Large intestine (tissue), 3 donors: ENCODE data around the gene STX7. TPM values are rescaled to one million over a fixed set of nuclear protein-coding genes. Genes with fewer than 3 reads are reported as not detected.

Source experiments
- DNase-seq, 2 donors: peaks; one replicate each; pipeline versions ENCODE4 v3.0.0 to v3.0.0-alpha.2; 2013
- H3K27ac ChIP-seq: one replicate; pipeline ENCODE4 v1.5.1; 2013; ENCODE audit warnings: low read length
- H3K27me3 ChIP-seq: 2 replicates; pipeline ENCODE4 v1.6.1; 2013; ENCODE audit warnings: low read length; ENCODE audit not compliant: control insufficient read depth, insufficient read depth
- H3K36me3 ChIP-seq: 2 replicates; pipeline ENCODE4 v1.6.1; 2013; ENCODE audit warnings: low read length; ENCODE audit not compliant: control insufficient read depth, insufficient read depth
- H3K4me1 ChIP-seq: one replicate; pipeline ENCODE4 v1.6.1; 2013; ENCODE audit warnings: low read length; ENCODE audit not compliant: control insufficient read depth, insufficient read depth
- H3K4me3 ChIP-seq: one replicate; pipeline ENCODE4 v1.5.1; 2013; ENCODE audit warnings: low read length
- H3K9me3 ChIP-seq: one replicate; pipeline ENCODE4 v1.6.1; 2013; ENCODE audit warnings: mild to moderate bottlenecking, low read depth, low read length, moderate library complexity; ENCODE audit not compliant: control insufficient read depth
- WGBS: methylation state at CpG from one replicate; pipeline ENCODE4 v1.1.5; 2013; ENCODE audit warnings: low lambda C conversion rate; ENCODE audit not compliant: insufficient coverage; 5-methylcytosine and 5-hydroxymethylcytosine counted together
- polyA plus RNA-seq: library from polyadenylated mRNA; unstranded; fragments of 120-200 nt; gene quantifications from one replicate; pipeline ENCODE4 v1.2.1, GENCODE V29; 2013

The STX7 gene
- polyA plus RNA-seq, 1 donor, result 78.6 TPM

DNA sequence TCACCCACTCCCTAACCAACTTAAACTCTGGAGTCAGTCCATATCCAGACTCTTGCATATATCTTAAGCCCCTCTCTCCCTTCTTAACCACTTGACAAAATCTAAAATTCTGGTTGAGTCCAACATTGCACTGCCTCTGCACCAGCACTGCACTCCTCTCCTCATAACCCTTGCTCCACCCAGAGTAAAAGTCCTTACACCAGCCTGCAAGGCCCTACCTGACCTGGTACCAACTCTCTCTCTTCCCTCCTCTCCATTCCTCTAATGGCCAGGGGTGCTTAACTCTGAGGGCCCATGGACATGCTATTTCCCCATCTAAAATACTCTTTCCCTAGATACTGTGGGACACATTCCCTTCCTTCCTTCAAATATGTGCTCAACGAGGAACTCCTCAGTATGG lies 21.0 kb downstream of the STX7 start:
- no peak for DNase-seq
- Histone ChIP-seq H3K27ac (no peak overlapping the region), H3K4me3 (no peak overlapping the region), H3K9me3 (no peaks in the 10 kb centered on the region), H3K27me3 (no peaks in the 10 kb centered on the region), H3K4me1 (no peaks in the 10 kb centered on the region), H3K36me3 (peaks cover 21% of the 10 kb centered on the region)
- no CpG with 5 or more reads among the region's 1 CpG for WGBS

DNA sequence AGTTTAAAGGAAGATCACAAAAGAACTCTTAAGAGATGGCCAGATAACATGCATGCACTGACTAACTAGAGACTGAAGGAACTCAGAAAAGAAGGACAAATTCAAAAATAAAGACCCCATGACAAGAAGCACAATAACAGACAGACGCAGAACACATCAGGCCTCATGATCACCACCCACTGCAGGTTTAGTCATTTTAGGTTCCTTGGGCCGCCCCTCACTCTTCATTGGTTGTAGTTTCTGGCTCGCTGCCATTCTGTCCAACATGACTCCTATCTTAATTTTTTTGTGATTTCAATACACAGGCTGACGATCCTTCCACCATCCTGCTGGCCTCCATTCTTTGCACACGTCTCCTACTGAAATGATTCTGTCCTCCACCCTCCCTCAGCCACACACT lies 21.6 kb downstream of the STX7 start:
- Histone ChIP-seq H3K9me3 (peaks cover 4% of the 10 kb centered on the region), H3K36me3 (peaks cover 20% of the 10 kb centered on the region), H3K4me3 (no peak overlapping the region), H3K27me3 (no peaks in the 10 kb centered on the region), H3K27ac (no peak overlapping the region), H3K4me1 (no peaks in the 10 kb centered on the region)
- 100% methylated on average over 1 of the region's 5 CpGs for WGBS
- no peak for DNase-seq

DNA sequence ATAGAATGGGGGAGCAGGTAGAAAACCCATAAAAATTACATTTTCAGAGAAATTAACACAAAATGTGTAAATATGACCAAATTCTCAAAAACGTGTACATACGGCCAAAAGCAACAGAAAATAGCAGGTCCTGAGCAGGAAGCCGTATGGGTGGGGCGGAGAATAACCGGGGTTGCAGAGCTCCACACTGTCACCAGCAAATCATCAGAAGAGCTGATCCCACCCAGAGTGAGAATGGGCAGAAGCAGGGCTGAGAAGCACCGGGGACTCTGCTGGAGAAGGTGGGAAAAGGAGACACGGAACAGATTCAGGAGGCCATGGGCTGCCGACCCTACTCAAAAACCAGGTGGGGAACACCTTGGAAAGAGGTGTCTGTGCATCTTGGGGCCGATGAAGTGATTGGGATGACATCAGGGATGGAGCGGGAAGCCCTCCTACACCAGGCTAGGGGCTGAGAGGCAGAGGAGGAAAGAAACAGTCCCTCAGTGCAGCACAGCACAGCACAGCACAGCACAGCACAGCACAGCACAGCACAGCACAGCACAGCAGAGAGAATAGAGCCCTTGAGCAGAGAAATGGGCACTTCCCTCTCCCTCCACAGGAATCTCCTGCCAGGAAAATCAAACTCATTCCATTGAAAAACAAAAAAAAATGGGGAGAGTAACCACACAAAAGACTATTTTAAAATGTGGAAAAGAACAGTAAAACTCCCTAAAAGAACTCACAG lies 22.3 kb downstream of the STX7 start:
- no peak for DNase-seq
- no CpG with 5 or more reads among the region's 10 CpGs for WGBS
- Histone ChIP-seq H3K27ac (no peak overlapping the region), H3K27me3 (no peaks in the 10 kb centered on the region), H3K4me3 (no peak overlapping the region), H3K9me3 (peaks cover 4% of the 10 kb centered on the region), H3K36me3 (peaks cover 20% of the 10 kb centered on the region), H3K4me1 (no peaks in the 10 kb centered on the region)

DNA sequence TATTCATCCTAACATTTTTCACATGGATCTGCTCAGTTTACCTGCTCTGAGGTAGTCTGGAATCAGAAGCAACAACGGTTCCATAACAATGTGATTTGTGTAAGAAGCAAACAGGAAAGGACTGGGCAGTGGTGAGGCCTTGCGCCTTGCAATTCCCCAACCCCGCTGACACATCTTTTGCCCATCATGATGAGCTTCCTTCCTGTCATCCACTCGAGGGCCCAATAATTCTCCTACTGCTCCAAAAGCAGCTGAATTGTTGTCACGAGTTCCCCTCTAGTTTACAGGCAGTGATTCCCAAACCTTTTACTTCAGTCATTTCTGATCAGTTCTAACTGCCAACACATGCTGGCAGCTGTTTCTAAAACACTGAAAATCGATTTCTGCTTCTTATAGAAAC lies 22.9 kb downstream of the STX7 start:
- peaks cover 4% of the 10 kb centered on the region for H3K9me3 ChIP-seq
- WGBS, result no CpG with 5 or more reads among the region's 6 CpGs
- H3K36me3 ChIP-seq, result peaks cover 20% of the 10 kb centered on the region
- no peaks in the 10 kb centered on the region for H3K27me3 ChIP-seq
- H3K4me1 ChIP-seq, result no peaks in the 10 kb centered on the region
- DNase-seq, result no peak
- H3K4me3 ChIP-seq, result no peak overlapping the region
- H3K27ac ChIP-seq, result no peak overlapping the region

DNA sequence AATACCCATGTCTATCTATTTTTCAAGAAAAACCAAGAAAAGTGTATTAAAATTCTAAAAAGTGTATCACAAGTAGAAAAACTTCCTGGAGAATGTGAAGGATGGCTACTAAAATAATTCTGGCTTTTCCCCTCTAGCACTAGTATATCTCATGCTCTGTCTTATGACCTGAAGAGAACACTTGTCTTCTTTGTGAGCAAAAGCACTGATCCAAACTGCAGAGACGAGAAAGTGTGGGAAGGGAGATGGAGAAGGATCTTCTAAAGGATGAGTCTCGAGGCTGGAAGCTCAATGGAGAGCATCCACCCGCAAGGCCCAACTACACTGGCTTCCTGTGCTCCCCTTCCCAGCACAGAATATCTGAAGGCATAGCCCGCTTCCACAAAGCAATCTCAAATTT lies 23.5 kb downstream of the STX7 start:
- 100% methylated on average over 1 of the region's 4 CpGs for WGBS
- Histone ChIP-seq H3K27ac (no peak overlapping the region), H3K36me3 (peaks cover 13% of the 10 kb centered on the region), H3K4me1 (no peaks in the 10 kb centered on the region), H3K4me3 (no peak overlapping the region), H3K9me3 (peaks cover 4% of the 10 kb centered on the region), H3K27me3 (no peaks in the 10 kb centered on the region)
- DNase-seq, result no peak

DNA sequence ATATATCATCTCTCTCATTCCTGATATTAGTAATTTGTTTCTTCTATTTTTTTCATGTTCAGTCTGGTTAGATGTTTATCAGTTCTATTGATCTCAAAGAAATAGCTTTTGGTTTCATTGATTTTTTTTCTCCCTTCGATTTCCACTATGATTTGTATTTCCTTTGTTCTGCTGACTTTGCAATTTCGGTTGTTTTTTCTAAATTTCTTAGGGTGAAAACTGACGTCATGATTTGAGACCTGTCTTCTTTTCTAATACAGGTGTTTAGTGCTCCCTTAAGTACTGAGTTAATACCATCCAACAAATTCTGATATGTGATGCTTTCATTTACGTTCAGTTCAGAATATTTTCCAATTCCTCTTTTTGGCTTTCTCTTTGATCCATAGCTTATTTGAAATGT lies 25.2 kb downstream of the STX7 start:
- H3K27me3 ChIP-seq, result no peaks in the 10 kb centered on the region
- no peak overlapping the region for H3K4me3 ChIP-seq
- no peak overlapping the region for H3K27ac ChIP-seq
- no peaks in the 10 kb centered on the region for H3K4me1 ChIP-seq
- H3K9me3 ChIP-seq, result peaks cover 4% of the 10 kb centered on the region
- DNase-seq, result no peak
- 100% methylated on average over 3 of the region's 4 CpGs for WGBS
- peaks cover 5% of the 10 kb centered on the region for H3K36me3 ChIP-seq

DNA sequence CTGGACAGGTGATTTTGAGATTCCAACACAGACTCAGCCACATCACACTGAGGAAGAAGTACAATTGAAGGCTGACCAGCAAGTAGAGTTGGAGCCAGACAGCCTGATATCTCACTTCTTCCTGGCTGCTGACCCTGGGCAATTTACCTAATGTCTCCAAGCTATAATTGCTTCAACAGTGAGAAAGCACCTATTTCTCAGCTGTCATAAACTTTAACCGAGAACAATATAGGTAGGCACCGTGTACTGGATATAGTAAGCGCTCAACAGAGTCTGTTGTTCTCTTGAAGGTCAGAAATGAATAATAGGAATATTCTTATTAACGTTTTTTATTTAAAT lies 28.3 kb downstream of the STX7 start:
- Histone ChIP-seq H3K4me1 (no peaks in the 10 kb centered on the region), H3K9me3 (peaks cover 4% of the 10 kb centered on the region), H3K27me3 (no peaks in the 10 kb centered on the region), H3K4me3 (no peak overlapping the region), H3K27ac (no peak overlapping the region), H3K36me3 (peaks cover 6% of the 10 kb centered on the region)
- no peak for DNase-seq
- 50% methylated on average over 1 of the region's 4 CpGs for WGBS

DNA sequence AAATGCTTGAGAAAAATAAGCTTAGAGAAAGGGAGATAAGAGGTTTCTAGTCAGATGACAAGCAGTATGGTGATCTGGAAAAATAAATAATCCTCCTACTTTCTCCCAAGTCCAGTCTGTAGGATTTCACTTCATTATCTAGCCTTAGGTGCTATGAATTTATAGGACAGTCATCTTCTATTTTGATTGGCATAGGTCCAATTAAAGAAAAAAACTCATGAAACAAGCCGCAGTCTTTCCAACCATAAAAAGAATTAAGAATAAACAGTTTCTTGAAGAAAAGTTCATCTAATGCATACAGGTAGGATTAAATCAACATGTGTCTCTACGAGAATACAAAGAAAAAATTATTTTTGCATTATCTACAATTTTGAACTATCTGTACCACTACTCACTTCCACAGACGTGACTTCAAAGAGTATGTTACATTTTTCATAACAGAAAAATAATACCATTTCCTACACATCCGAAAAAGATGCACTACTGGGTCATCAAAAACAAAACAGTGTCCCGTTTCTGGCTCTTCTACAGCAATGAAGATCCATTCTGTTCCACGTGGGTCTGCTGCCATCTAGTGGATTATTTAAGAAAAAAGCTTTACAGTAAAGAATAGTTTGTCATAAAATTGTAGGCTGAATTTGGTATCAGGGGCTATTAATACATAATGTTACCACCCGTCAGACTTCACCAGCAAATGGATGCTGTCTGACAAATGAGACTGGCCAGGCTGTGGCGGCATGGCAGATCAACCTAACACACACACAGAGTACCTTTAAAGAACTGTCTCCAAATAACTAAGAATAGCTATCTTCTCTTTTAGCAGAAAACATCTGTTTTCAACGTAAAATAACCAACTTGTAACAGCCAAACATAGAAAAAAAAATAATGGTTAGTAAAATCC lies 28.9 kb downstream of the STX7 start:
- no peaks in the 10 kb centered on the region for H3K4me1 ChIP-seq
- H3K36me3 ChIP-seq, result peaks cover 8% of the 10 kb centered on the region
- peaks cover 4% of the 10 kb centered on the region for H3K9me3 ChIP-seq
- 53% methylated on average over 2 of the region's 9 CpGs for WGBS
- H3K4me3 ChIP-seq, result no peak overlapping the region
- DNase-seq, result peak; percentile 30
- no peaks in the 10 kb centered on the region for H3K27me3 ChIP-seq
- no peak overlapping the region for H3K27ac ChIP-seq

DNA sequence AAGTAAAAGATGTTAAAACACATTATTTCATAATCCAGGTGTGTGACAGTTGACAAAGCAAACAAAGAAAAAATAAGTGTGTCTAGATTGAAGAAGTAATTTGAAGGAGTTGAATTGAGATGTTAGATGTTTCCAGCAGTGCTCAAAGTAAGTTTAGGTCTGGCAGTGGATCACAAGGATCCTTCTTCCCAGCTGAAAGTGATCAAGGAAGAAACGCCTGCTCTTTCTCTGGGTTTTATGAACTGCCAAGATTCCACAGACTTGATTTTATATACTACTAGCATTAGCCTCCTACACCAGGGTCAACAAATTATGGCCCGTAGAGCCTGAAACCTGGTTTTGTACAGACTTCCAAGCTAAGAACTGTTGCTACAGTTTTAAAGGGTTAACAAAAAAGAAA lies 30.3 kb downstream of the STX7 start:
- H3K4me3 ChIP-seq, result no peak overlapping the region
- H3K9me3 ChIP-seq, result peaks cover 4% of the 10 kb centered on the region
- H3K27me3 ChIP-seq, result no peaks in the 10 kb centered on the region
- no peak for DNase-seq
- no peaks in the 10 kb centered on the region for H3K4me1 ChIP-seq
- peaks cover 8% of the 10 kb centered on the region for H3K36me3 ChIP-seq
- WGBS, result 91% methylated on average over 1 of the region's 2 CpGs
- H3K27ac ChIP-seq, result no peak overlapping the region

DNA sequence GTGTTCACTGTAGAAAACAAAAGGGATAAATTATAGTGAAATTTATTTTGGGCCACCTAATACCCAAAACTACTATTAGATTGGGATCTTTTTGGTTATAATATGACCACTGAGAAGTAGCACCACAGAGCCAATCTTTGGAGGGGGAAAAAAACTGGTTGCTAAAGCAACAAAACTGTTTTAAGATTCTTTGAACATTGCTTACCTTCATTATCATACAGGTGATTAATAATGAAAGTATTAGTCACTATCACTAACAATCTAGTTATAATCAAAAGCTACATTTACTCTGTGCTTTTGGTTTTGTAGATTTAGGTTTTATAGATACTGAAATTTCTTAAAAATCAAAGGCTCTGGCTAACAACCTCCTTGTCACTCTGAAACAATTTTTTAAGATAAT lies 31.7 kb downstream of the STX7 start:
- no peaks in the 10 kb centered on the region for H3K27me3 ChIP-seq
- H3K4me1 ChIP-seq, result no peaks in the 10 kb centered on the region
- H3K4me3 ChIP-seq, result no peak overlapping the region
- peaks cover 6% of the 10 kb centered on the region for H3K36me3 ChIP-seq
- no peak for DNase-seq
- H3K9me3 ChIP-seq, result no peaks in the 10 kb centered on the region
- H3K27ac ChIP-seq, result no peak overlapping the region
